Measurements from ENCODE around the gene PRIMA1.

DNA sequence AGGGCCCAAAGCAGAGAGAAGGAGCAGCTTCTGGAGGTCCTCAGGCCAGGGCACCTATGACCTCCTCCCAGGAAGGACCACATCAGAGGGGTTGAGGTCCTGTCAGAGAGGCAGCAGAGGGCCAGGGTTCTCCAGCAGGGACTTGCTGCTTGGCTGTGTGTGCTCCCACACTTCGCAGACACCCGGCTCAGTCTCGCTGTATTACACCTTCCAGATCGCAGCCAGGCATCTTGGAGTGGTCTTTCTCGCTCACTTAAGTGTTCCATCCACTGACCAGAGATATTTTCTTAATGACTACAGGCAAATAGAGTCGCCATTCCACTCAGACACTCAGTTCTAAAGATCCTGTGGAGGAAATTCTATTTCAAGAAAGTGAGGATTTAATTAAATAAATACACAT lies 84.3 kb downstream of the PRIMA1 start:
- TF ChIP-seq, protein P1, sequence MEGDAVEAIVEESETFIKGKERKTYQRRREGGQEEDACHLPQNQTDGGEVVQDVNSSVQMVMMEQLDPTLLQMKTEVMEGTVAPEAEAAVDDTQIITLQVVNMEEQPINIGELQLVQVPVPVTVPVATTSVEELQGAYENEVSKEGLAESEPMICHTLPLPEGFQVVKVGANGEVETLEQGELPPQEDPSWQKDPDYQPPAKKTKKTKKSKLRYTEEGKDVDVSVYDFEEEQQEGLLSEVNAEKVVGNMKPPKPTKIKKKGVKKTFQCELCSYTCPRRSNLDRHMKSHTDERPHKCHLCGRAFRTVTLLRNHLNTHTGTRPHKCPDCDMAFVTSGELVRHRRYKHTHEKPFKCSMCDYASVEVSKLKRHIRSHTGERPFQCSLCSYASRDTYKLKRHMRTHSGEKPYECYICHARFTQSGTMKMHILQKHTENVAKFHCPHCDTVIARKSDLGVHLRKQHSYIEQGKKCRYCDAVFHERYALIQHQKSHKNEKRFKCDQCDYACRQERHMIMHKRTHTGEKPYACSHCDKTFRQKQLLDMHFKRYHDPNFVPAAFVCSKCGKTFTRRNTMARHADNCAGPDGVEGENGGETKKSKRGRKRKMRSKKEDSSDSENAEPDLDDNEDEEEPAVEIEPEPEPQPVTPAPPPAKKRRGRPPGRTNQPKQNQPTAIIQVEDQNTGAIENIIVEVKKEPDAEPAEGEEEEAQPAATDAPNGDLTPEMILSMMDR (IDR thresholded peaks at IDR 0.05) = no peak
- TF ChIP-seq NR2C2 (CRISPR knock-in tag; IDR thresholded peaks at IDR 0.05) (no peak), TEAD1 (CRISPR knock-in tag; IDR thresholded peaks at IDR 0.05) (no peak), KAT7 (CRISPR knock-in tag; IDR thresholded peaks at IDR 0.05; ENCODE audit: borderline replicate concordance) (no peak), JUN (CRISPR knock-in tag; IDR thresholded peaks at IDR 0.05) (no peak), SMAD3 (CRISPR knock-in tag; IDR thresholded peaks at IDR 0.05; ENCODE audit: borderline replicate concordance) (no peak), CREM (CRISPR knock-in tag; IDR thresholded peaks at IDR 0.05) (no peak)
- TF ChIP-seq, protein P2, sequence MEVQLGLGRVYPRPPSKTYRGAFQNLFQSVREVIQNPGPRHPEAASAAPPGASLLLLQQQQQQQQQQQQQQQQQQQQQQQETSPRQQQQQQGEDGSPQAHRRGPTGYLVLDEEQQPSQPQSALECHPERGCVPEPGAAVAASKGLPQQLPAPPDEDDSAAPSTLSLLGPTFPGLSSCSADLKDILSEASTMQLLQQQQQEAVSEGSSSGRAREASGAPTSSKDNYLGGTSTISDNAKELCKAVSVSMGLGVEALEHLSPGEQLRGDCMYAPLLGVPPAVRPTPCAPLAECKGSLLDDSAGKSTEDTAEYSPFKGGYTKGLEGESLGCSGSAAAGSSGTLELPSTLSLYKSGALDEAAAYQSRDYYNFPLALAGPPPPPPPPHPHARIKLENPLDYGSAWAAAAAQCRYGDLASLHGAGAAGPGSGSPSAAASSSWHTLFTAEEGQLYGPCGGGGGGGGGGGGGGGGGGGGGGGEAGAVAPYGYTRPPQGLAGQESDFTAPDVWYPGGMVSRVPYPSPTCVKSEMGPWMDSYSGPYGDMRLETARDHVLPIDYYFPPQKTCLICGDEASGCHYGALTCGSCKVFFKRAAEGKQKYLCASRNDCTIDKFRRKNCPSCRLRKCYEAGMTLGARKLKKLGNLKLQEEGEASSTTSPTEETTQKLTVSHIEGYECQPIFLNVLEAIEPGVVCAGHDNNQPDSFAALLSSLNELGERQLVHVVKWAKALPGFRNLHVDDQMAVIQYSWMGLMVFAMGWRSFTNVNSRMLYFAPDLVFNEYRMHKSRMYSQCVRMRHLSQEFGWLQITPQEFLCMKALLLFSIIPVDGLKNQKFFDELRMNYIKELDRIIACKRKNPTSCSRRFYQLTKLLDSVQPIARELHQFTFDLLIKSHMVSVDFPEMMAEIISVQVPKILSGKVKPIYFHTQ (CRISPR knock-in tag; IDR thresholded peaks at IDR 0.05) = no peak
- TF ChIP-seq, protein P3, sequence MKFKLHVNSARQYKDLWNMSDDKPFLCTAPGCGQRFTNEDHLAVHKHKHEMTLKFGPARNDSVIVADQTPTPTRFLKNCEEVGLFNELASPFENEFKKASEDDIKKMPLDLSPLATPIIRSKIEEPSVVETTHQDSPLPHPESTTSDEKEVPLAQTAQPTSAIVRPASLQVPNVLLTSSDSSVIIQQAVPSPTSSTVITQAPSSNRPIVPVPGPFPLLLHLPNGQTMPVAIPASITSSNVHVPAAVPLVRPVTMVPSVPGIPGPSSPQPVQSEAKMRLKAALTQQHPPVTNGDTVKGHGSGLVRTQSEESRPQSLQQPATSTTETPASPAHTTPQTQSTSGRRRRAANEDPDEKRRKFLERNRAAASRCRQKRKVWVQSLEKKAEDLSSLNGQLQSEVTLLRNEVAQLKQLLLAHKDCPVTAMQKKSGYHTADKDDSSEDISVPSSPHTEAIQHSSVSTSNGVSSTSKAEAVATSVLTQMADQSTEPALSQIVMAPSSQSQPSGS (CRISPR knock-in tag; IDR thresholded peaks at IDR 0.05; ENCODE audit: borderline replicate concordance, low read depth) = no peak
- TF ChIP-seq, protein P4, sequence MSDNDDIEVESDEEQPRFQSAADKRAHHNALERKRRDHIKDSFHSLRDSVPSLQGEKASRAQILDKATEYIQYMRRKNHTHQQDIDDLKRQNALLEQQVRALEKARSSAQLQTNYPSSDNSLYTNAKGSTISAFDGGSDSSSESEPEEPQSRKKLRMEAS (CRISPR knock-in tag; IDR thresholded peaks at IDR 0.05) = no peak
